SK-N-SH (cell line): ENCODE measurements around the gene INHBB. TPM values are rescaled to one million over a fixed set of nuclear protein-coding genes. Genes with fewer than 3 reads are reported as not detected.
A peak's percentile ranks its signal among the peaks of the same experiment; 100 is the strongest.

Experiments
- CTCF ChIA-PET: fragments of 300-600, 350-600 bp; formaldehyde crosslinking; extraction: SDS; loops from one replicate; lab custom pipeline; 2021; lab: Yijun Ruan, JAX
- POLR2A ChIA-PET: fragments of 350-600 bp; sonication (Branson Sonifier 250); formaldehyde crosslinking; extraction: SDS; loops from one replicate; lab custom pipeline; 2020; ENCODE audit warnings: antibody characterized with exemption, inconsistent platforms; lab: Yijun Ruan, JAX
- DNase-seq: peaks from one replicate; pipeline ENCODE4 v3.0.0; 2012
- H2AFZ ChIP-seq: fragments of 200-600 bp; sonication (generic); 2 replicates; pipeline ENCODE4 v1.8.1; 2016; ENCODE audit warnings: antibody characterized with exemption, mild to moderate bottlenecking, low read depth
- H3F3A ChIP-seq: fragments of 200-600 bp; sonication (generic); replicated peaks from 2 replicates; pipeline ENCODE3; 2016; ENCODE audit warnings: antibody characterized with exemption, mild to moderate bottlenecking; ENCODE audit not compliant: insufficient read depth
- H3K27ac ChIP-seq, 2 experiments: fragments of 200-500 bp in 1 of 2; fragments of 200-600 bp in 1 of 2; sonication (Bioruptor generic) in 1 of 2; sonication (generic), shearing (Covaris generic) in 1 of 2; 2 replicates each; pipeline versions ENCODE4 v1.5.1 to v1.6.1; 2014 to 2016; ENCODE audit warnings: low read depth in 2 of 2, inconsistent platforms in 1 of 2, low read length in 1 of 2, mild to moderate bottlenecking in 1 of 2, mixed read lengths in 1 of 2
- H3K27me3 ChIP-seq: fragments of 200-600 bp; sonication (generic), shearing (Covaris generic); 2 replicates; pipeline ENCODE4 v1.6.1; 2016; ENCODE audit warnings: mixed run types; ENCODE audit not compliant: insufficient read depth
- H3K36me3 ChIP-seq, 2 experiments: fragments of 200-500 bp in 1 of 2; fragments of 200-600 bp in 1 of 2; sonication (Bioruptor generic) in 1 of 2; sonication (generic) in 1 of 2; replicated peaks in 1 of 2; 2 replicates each; pipeline versions ENCODE3 to v1.5.1; 2014 to 2016; ENCODE audit warnings: low read length in 1 of 2, mild to moderate bottlenecking in 1 of 2; ENCODE audit not compliant: insufficient read depth in 2 of 2, control insufficient read depth in 1 of 2
- H3K4me1 ChIP-seq, 2 experiments: fragments of 200-500 bp in 1 of 2; fragments of 200-600 bp in 1 of 2; sonication (Bioruptor generic) in 1 of 2; sonication (generic), shearing (Covaris generic) in 1 of 2; 2 replicates each; pipeline versions ENCODE4 v1.5.1 to v1.6.1; 2014 to 2016; ENCODE audit warnings: low read depth in 1 of 2, low read length in 1 of 2, mixed run types in 1 of 2; ENCODE audit not compliant: insufficient read depth in 2 of 2, control insufficient read depth in 1 of 2
- H3K4me2 ChIP-seq: fragments of 200-600 bp; sonication (generic), shearing (Covaris generic); 2 replicates; pipeline ENCODE4 v1.6.1; 2017; ENCODE audit warnings: mixed run types
- H3K4me3 ChIP-seq, 2 experiments: fragments of 200-500 bp in 1 of 2; fragments of 200-600 bp in 1 of 2; sonication (Bioruptor generic) in 1 of 2; sonication (generic), shearing (Covaris generic) in 1 of 2; 2 replicates each; pipeline versions ENCODE4 v1.5.1 to v1.8.1; 2014 to 2016; ENCODE audit warnings: low read depth in 2 of 2, inconsistent platforms in 1 of 2, low read length in 1 of 2, mild to moderate bottlenecking in 1 of 2, mixed read lengths in 1 of 2, moderate library complexity in 1 of 2
- H3K79me2 ChIP-seq: fragments of 200-600 bp; sonication (generic); 2 replicates; pipeline ENCODE4 v1.8.1; 2017; ENCODE audit warnings: mild to moderate bottlenecking; ENCODE audit not compliant: insufficient read depth
- H3K9ac ChIP-seq: fragments of 200-600 bp; sonication (generic); 2 replicates; pipeline ENCODE4 v1.6.1; 2017; ENCODE audit warnings: mixed run types
- H3K9me2 ChIP-seq: fragments of 200-600 bp; sonication (generic); 2 replicates; pipeline ENCODE4 v1.6.1; 2017; ENCODE audit warnings: mixed run types
- H3K9me3 ChIP-seq: fragments of 200-600 bp; sonication (generic); 2 replicates; pipeline ENCODE4 v1.6.1; 2017; ENCODE audit warnings: mixed run types, mild to moderate bottlenecking, moderate library complexity
- H4K20me1 ChIP-seq: fragments of 200-600 bp; sonication (generic); 2 replicates; pipeline ENCODE4 v1.6.1; 2017; ENCODE audit warnings: mild to moderate bottlenecking, mixed run types; ENCODE audit not compliant: insufficient read depth
- ELF1 ChIP-seq: IDR thresholded peaks from 2 replicates; pipeline ENCODE4 v1.4.0; 2012
- EP300 ChIP-seq, 2 experiments: IDR thresholded peaks; 2 replicates each; pipeline versions ENCODE4 v1.4.0 to v1.6.1; 2012; ENCODE audit warnings: borderline replicate concordance in 1 of 2, low read depth in 1 of 2, low read length in 1 of 2
- FOXJ3 ChIP-seq: sonication (generic); formaldehyde crosslinking; IDR thresholded peaks from 2 replicates; pipeline ENCODE4 v1.5.1; 2020; ENCODE audit warnings: mild to moderate bottlenecking, missing genetic modification reagents
- GATA2 ChIP-seq: sonication (generic); formaldehyde crosslinking; IDR thresholded peaks from 2 replicates; pipeline ENCODE4 v1.5.0; 2020; ENCODE audit warnings: mild to moderate bottlenecking, missing genetic modification reagents
- JUND ChIP-seq: IDR thresholded peaks from 2 replicates; pipeline ENCODE4 v1.4.0; 2012
- MXI1 ChIP-seq: IDR thresholded peaks from 2 replicates; pipeline ENCODE4 v1.6.1; 2012; ENCODE audit warnings: mild to moderate bottlenecking, low read depth, low read length, improper control_type of control experiment
- NFIC ChIP-seq: IDR thresholded peaks from 2 replicates; pipeline ENCODE4 v1.4.0; 2012; ENCODE audit warnings: borderline replicate concordance
- RAD21 ChIP-seq: IDR thresholded peaks from 2 replicates; pipeline ENCODE4 v1.6.1; 2012; ENCODE audit warnings: mild to moderate bottlenecking, low read length
- RCOR1 ChIP-seq: fragments of 150-350 bp; IDR thresholded peaks from 2 replicates; pipeline ENCODE4 v1.6.1; 2017; ENCODE audit warnings: antibody characterized with exemption, low read length
- RFX5 ChIP-seq: IDR thresholded peaks from 2 replicates; pipeline ENCODE4 v1.6.1; 2012; ENCODE audit warnings: mild to moderate bottlenecking, improper control_type of control experiment, low read length
- SMC3 ChIP-seq: IDR thresholded peaks from 2 replicates; pipeline ENCODE4 v1.6.1; 2012; ENCODE audit warnings: low read depth, low read length, improper control_type of control experiment
- TAF1 ChIP-seq: IDR thresholded peaks from 2 replicates; pipeline ENCODE4 v1.6.1; 2012; ENCODE audit warnings: low read depth, mild to moderate bottlenecking, low read length, moderate library complexity, borderline replicate concordance
- TEAD4 ChIP-seq: IDR thresholded peaks from 2 replicates; pipeline ENCODE4 v1.4.0; 2012; ENCODE audit warnings: mild to moderate bottlenecking, borderline replicate concordance; ENCODE audit not compliant: insufficient read depth
- WGBS: methylation state at CpG from one replicate; pipeline ENCODE4 v1.1.6; 2017; ENCODE audit warnings: low lambda C conversion rate; 5-methylcytosine and 5-hydroxymethylcytosine counted together
- polyA plus RNA-seq, 3 experiments: library from polyadenylated mRNA; depleted of rRNA; stranded (reverse); fragments of >200 nt; gene quantifications; 2 replicates each; pipeline ENCODE4 v1.2.3, GENCODE V29; 2012
- TF ChIP-seq, protein P1 (sequence below): IDR thresholded peaks from 2 replicates; pipeline ENCODE4 v1.4.0; 2012; ENCODE audit warnings: low read depth
- TF ChIP-seq, protein P2 (sequence below): IDR thresholded peaks from 2 replicates; pipeline ENCODE4 v1.6.1; 2012; ENCODE audit warnings: mild to moderate bottlenecking, low read depth, low read length, moderate library complexity
- TF ChIP-seq, protein P3 (sequence below): fragments of 150-350 bp; IDR thresholded peaks from 2 replicates; pipeline ENCODE4 v1.6.1; 2016; ENCODE audit warnings: mild to moderate bottlenecking, low read depth, low read length
- TF ChIP-seq, protein P4 (sequence below): fragments of 200-600 bp; sonication (generic); IDR thresholded peaks from 2 replicates; pipeline ENCODE4 v1.6.1; 2017; ENCODE audit warnings: antibody characterized with exemption, mild to moderate bottlenecking, moderate library complexity

INHBB gene
- polyA plus RNA-seq, 1 of the 3 experiments (the other 2 are of a cell fraction): 0.03 TPM

DNA sequence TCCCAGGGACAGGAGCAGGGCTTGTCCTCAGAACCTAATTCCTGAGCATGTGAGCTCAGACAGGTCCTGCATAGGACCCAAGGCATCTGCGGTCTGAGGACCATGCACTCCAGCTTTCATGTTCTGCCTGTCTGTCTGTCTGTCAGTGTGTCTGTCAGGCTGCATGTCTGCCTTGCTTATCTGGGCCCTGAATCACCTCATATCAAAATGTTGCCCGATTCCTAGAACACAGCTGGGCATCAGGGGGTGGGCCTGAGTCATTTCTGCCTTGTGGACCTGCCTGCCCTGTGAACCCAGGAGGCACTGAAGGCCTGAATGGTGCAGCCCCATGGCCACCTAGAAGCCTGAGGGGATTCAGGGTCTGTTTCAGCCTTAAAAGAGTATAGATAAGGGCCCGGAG, 22.1 kb downstream of the INHBB start:
- H3K27ac ChIP-seq: no peak overlapping the region; a peak in 1 of 4 replicates
- H3K9me3 ChIP-seq: no peaks in the 10 kb centered on the region
- WGBS: 54% methylated on average over 3 of the region's 3 CpGs
- H3K79me2 ChIP-seq: no peaks in the 10 kb centered on the region
- no peaks in the 10 kb centered on the region; a peak in 2 of 4 replicates for H3K4me1 ChIP-seq
- H4K20me1 ChIP-seq: no peaks in the 10 kb centered on the region
- H3K27me3 ChIP-seq: no peaks in the 10 kb centered on the region; the same call in 1 of the 2 replicates
- no peaks in the 10 kb centered on the region for H3K9me2 ChIP-seq
- POLR2A ChIA-PET: no interaction called here
- TF ChIP-seq, protein P1, sequence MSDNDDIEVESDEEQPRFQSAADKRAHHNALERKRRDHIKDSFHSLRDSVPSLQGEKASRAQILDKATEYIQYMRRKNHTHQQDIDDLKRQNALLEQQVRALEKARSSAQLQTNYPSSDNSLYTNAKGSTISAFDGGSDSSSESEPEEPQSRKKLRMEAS: no peak
- TF ChIP-seq RFX5: no peak
- no peak for TF ChIP-seq TEAD4
- TF ChIP-seq ELF1: no peak
- no peak for TF ChIP-seq SMC3
- no peak for TF ChIP-seq TAF1
- TF ChIP-seq JUND: no peak
- no peak for TF ChIP-seq RAD21
- TF ChIP-seq FOXJ3 (CRISPR knock-in tag): no peak
- no peak for TF ChIP-seq RCOR1
- TF ChIP-seq, protein P2, sequence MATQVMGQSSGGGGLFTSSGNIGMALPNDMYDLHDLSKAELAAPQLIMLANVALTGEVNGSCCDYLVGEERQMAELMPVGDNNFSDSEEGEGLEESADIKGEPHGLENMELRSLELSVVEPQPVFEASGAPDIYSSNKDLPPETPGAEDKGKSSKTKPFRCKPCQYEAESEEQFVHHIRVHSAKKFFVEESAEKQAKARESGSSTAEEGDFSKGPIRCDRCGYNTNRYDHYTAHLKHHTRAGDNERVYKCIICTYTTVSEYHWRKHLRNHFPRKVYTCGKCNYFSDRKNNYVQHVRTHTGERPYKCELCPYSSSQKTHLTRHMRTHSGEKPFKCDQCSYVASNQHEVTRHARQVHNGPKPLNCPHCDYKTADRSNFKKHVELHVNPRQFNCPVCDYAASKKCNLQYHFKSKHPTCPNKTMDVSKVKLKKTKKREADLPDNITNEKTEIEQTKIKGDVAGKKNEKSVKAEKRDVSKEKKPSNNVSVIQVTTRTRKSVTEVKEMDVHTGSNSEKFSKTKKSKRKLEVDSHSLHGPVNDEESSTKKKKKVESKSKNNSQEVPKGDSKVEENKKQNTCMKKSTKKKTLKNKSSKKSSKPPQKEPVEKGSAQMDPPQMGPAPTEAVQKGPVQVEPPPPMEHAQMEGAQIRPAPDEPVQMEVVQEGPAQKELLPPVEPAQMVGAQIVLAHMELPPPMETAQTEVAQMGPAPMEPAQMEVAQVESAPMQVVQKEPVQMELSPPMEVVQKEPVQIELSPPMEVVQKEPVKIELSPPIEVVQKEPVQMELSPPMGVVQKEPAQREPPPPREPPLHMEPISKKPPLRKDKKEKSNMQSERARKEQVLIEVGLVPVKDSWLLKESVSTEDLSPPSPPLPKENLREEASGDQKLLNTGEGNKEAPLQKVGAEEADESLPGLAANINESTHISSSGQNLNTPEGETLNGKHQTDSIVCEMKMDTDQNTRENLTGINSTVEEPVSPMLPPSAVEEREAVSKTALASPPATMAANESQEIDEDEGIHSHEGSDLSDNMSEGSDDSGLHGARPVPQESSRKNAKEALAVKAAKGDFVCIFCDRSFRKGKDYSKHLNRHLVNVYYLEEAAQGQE: no peak
- TF ChIP-seq EP300 (IDR thresholded peaks at IDR 0.05; ENCODE audit: borderline replicate concordance in 1 of 2, low read depth in 1 of 2, low read length in 1 of 2): no peak
- TF ChIP-seq, protein P3, sequence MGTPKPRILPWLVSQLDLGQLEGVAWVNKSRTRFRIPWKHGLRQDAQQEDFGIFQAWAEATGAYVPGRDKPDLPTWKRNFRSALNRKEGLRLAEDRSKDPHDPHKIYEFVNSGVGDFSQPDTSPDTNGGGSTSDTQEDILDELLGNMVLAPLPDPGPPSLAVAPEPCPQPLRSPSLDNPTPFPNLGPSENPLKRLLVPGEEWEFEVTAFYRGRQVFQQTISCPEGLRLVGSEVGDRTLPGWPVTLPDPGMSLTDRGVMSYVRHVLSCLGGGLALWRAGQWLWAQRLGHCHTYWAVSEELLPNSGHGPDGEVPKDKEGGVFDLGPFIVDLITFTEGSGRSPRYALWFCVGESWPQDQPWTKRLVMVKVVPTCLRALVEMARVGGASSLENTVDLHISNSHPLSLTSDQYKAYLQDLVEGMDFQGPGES: no peak
- TF ChIP-seq, protein P4, sequence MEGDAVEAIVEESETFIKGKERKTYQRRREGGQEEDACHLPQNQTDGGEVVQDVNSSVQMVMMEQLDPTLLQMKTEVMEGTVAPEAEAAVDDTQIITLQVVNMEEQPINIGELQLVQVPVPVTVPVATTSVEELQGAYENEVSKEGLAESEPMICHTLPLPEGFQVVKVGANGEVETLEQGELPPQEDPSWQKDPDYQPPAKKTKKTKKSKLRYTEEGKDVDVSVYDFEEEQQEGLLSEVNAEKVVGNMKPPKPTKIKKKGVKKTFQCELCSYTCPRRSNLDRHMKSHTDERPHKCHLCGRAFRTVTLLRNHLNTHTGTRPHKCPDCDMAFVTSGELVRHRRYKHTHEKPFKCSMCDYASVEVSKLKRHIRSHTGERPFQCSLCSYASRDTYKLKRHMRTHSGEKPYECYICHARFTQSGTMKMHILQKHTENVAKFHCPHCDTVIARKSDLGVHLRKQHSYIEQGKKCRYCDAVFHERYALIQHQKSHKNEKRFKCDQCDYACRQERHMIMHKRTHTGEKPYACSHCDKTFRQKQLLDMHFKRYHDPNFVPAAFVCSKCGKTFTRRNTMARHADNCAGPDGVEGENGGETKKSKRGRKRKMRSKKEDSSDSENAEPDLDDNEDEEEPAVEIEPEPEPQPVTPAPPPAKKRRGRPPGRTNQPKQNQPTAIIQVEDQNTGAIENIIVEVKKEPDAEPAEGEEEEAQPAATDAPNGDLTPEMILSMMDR: no peak
- no peak for TF ChIP-seq GATA2 (CRISPR knock-in tag)
- TF ChIP-seq NFIC: no peak
- no peak for TF ChIP-seq MXI1
- TF ChIP-seq, all 33 proteins: peak for 0
- Histone ChIP-seq H3K4me2 (peak overlapping the region; percentile 67), H3K36me3 (no peaks in the 10 kb centered on the region), H3F3A (no peaks in the 10 kb centered on the region), H2AFZ (peak overlapping the region; percentile 5; the same call in 1 of the 2 replicates), H3K4me3 (no peak overlapping the region), H3K9ac (no peak overlapping the region)
- DNase-seq: no peak
- CTCF ChIA-PET: no interaction called here
